ENCODE data around the gene EPN2.

The EPN2 gene

GRCh38 chr17:19369846-19370492, 132.8 kb downstream of the EPN2 start:
- no peak for DNase-seq

- DNase-seq: no peak
Observed at GRCh38 chr17:19370493-19370960, 133.4 kb downstream of the EPN2 start.

GRCh38 chr17:19371259-19372010, 134.3 kb downstream of the EPN2 start:
- no peak for DNase-seq

- DNase-seq: no peak
Observed at GRCh38 chr17:19372011-19372370, 134.8 kb downstream of the EPN2 start.

GRCh38 chr17:19372439-19372838, 135.3 kb downstream of the EPN2 start:
- DNase-seq: no peak

- no peak for DNase-seq
Observed at GRCh38 chr17:19372866-19373504, 135.8 kb downstream of the EPN2 start.

- no peak for DNase-seq
Observed at GRCh38 chr17:19374136-19374535, 137.0 kb downstream of the EPN2 start.

- DNase-seq: no peak
Observed at GRCh38 chr17:19375732-19376131, 138.6 kb downstream of the EPN2 start.

- no peak for DNase-seq
Observed at GRCh38 chr17:19376811-19377210, 139.6 kb downstream of the EPN2 start.

GRCh38 chr17:19377602-19378415, 140.6 kb downstream of the EPN2 start:
- peak; percentile 96 for DNase-seq

GRCh38 chr17:19378416-19379360, 141.5 kb downstream of the EPN2 start, which contains the start of gene MAPK7:
Gene MAPK7, plus strand, starts transcription at chr17:19378498. Its CDS starts 403 bp downstream, at chr17:19378901.
- DNase-seq: no peak

GRCh38 chr17:19379361-19380065, 142.3 kb downstream of the EPN2 start:
- no peak for DNase-seq

- no peak for DNase-seq
Observed at GRCh38 chr17:19380481-19381301, 143.5 kb downstream of the EPN2 start.

- no peak for DNase-seq
Observed at GRCh38 chr17:19381361-19381740, 144.2 kb downstream of the EPN2 start.

GRCh38 chr17:19381741-19382444, 144.7 kb downstream of the EPN2 start:
- DNase-seq: no peak

GRCh38 chr17:19382531-19383444, 145.6 kb downstream of the EPN2 start:
- DNase-seq: no peak

- no peak for DNase-seq
Observed at GRCh38 chr17:19383681-19384470, 146.7 kb downstream of the EPN2 start.

All from activated CD4-positive, alpha-beta T cell treated with anti-CD3 and anti-CD28 coated beads, Interleukin-2, amount 50 U/mL, for 48 hours (primary cell).